ENCODE data around the gene SV2B.

SV2B gene

GRCh38 chr15:91136386-91136923 lies 36.4 kb downstream of the SV2B start:
- no peak for DNase-seq (ENCODE audit: low read depth, low spot score)

GRCh38 chr15:91140601-91141000 lies 40.5 kb downstream of the SV2B start:
- no peak for DNase-seq (ENCODE audit: low read depth, low spot score)

GRCh38 chr15:91141097-91141496 lies 41.0 kb downstream of the SV2B start:
- no peak for DNase-seq (ENCODE audit: low read depth, low spot score)

GRCh38 chr15:91142106-91142744 lies 42.2 kb downstream of the SV2B start:
- no peak for DNase-seq (ENCODE audit: low read depth, low spot score)

GRCh38 chr15:91142946-91143345 lies 42.9 kb downstream of the SV2B start:
- DNase-seq (ENCODE audit: low read depth, low spot score) = no peak

- no peak for DNase-seq (ENCODE audit: low read depth, low spot score)
Measured at GRCh38 chr15:91146728-91147127, 46.7 kb downstream of the SV2B start.

- no peak for DNase-seq (ENCODE audit: low read depth, low spot score)
Measured at GRCh38 chr15:91148243-91148642, 48.2 kb downstream of the SV2B start.

- no peak for DNase-seq (ENCODE audit: low read depth, low spot score)
Measured at GRCh38 chr15:91150502-91151160, 50.6 kb downstream of the SV2B start.

GRCh38 chr15:91151781-91152563 lies 51.9 kb downstream of the SV2B start:
- DNase-seq (ENCODE audit: low read depth, low spot score) = no peak

GRCh38 chr15:91152896-91153581 lies 53.0 kb downstream of the SV2B start:
- no peak for DNase-seq (ENCODE audit: low read depth, low spot score)

GRCh38 chr15:91153954-91154353 lies 53.9 kb downstream of the SV2B start:
- no peak for DNase-seq (ENCODE audit: low read depth, low spot score)

- no peak for DNase-seq (ENCODE audit: low read depth, low spot score)
Measured at GRCh38 chr15:91156175-91156726, 56.2 kb downstream of the SV2B start.

- DNase-seq (ENCODE audit: low read depth, low spot score) = no peak
Measured at GRCh38 chr15:91158415-91159394, 58.6 kb downstream of the SV2B start.

- DNase-seq (ENCODE audit: low read depth, low spot score) = no peak
Measured at GRCh38 chr15:91165850-91166249, 65.8 kb downstream of the SV2B start.

- no peak for DNase-seq (ENCODE audit: low read depth, low spot score)
Measured at GRCh38 chr15:91168457-91168856, 68.4 kb downstream of the SV2B start.

GRCh38 chr15:91171334-91171733 lies 71.3 kb downstream of the SV2B start:
- no peak for DNase-seq (ENCODE audit: low read depth, low spot score)

GRCh38 chr15:91182101-91182500 lies 82.0 kb downstream of the SV2B start:
- no peak for DNase-seq (ENCODE audit: low read depth, low spot score)

GRCh38 chr15:91183596-91183995 lies 83.5 kb downstream of the SV2B start:
- no peak for DNase-seq (ENCODE audit: low read depth, low spot score)

GRCh38 chr15:91184441-91184840 lies 84.4 kb downstream of the SV2B start:
- DNase-seq (ENCODE audit: low read depth, low spot score) = no peak

- no peak for DNase-seq (ENCODE audit: low read depth, low spot score)
Measured at GRCh38 chr15:91186904-91187656, 87.0 kb downstream of the SV2B start.

All from iPS DF 19.7 (cell line).